WTC11 (cell line): Measurements from ENCODE around the gene HBM. TPM values are rescaled to one million over a fixed set of nuclear protein-coding genes. Genes with fewer than 3 reads are reported as not detected.
"Not testable (repeated sequence)": the region's sequence is repeated elsewhere in the genome, so short reads cannot be mapped to it uniquely, and the experiment has no call there.

Experiments
- ATAC-seq: fragments of 200-7000 bp; cut with Tn5 transposase; 2 replicates; pipeline ENCODE4 v1.10.0; 2021; ENCODE audit warnings: mild to moderate bottlenecking, moderate library complexity
- CTCF ChIA-PET: fragments of 300-600 bp; sonication (Branson Sonifier 250); formaldehyde crosslinking; loops from one replicate; lab custom pipeline; 2021; ENCODE audit warnings: antibody characterized with exemption; lab: Charles Lee
- POLR2A ChIA-PET: fragments of 350-600 bp; sonication (Branson Sonifier 250); formaldehyde crosslinking; loops from one replicate; lab custom pipeline; 2021; ENCODE audit warnings: antibody characterized with exemption; lab: Charles Lee
- DNase-seq: peaks from one replicate; pipeline ENCODE4 v3.0.0; 2021; ENCODE audit warnings: low spot score
- H3K27ac Mint-ChIP-seq: 2 replicates; pipeline ENCODE4 v1.8.0; 2021; ENCODE audit warnings: mixed read lengths
- H3K27me3 Mint-ChIP-seq: 2 replicates; pipeline ENCODE4 v1.8.0; 2021; ENCODE audit warnings: low read depth, mild to moderate bottlenecking, moderate library complexity, mixed read lengths
- H3K36me3 Mint-ChIP-seq: 2 replicates; pipeline ENCODE4 v1.8.0; 2021; ENCODE audit warnings: mixed read lengths
- H3K4me1 Mint-ChIP-seq: 2 replicates; pipeline ENCODE4 v1.8.0; 2022; ENCODE audit warnings: mixed read lengths
- H3K4me3 Mint-ChIP-seq: 2 replicates; pipeline ENCODE4 v1.8.0; 2021; ENCODE audit warnings: mild to moderate bottlenecking, moderate library complexity, mixed read lengths
- H3K9me3 Mint-ChIP-seq: 2 replicates; pipeline ENCODE4 v1.8.0; 2021; ENCODE audit warnings: mixed read lengths
- ARID4B ChIP-seq: sonication (generic); formaldehyde crosslinking; IDR thresholded peaks from 2 replicates; pipeline ENCODE4 v1.8.0; 2023; ENCODE audit warnings: missing genetic modification reagents, mild to moderate bottlenecking, borderline replicate concordance
- GRHL2 ChIP-seq: fragments of 250-450 bp; sonication (Bioruptor Pico); IDR thresholded peaks from 2 replicates; pipeline ENCODE4 v1.8.0; 2022; ENCODE audit warnings: mild to moderate bottlenecking, moderate library complexity; ENCODE audit not compliant: insufficient replicate concordance, severe bottlenecking
- JAZF1 ChIP-seq: fragments of 250-450 bp; sonication (Bioruptor Pico); IDR thresholded peaks from 2 replicates; pipeline ENCODE4 v1.9.0; 2021; ENCODE audit warnings: moderate library complexity, mild to moderate bottlenecking, inconsistent platforms
- MAX ChIP-seq: sonication (generic); formaldehyde crosslinking; IDR thresholded peaks from 2 replicates; pipeline ENCODE4 v1.8.0; 2022; ENCODE audit warnings: mild to moderate bottlenecking, missing genetic modification reagents
- NR2C2 ChIP-seq: sonication (generic); formaldehyde crosslinking; IDR thresholded peaks from 2 replicates; pipeline ENCODE4 v1.8.0; 2022; ENCODE audit warnings: mild to moderate bottlenecking, missing genetic modification reagents
- SMAD4 ChIP-seq: sonication (generic); formaldehyde crosslinking; IDR thresholded peaks from 2 replicates; pipeline ENCODE4 v1.8.0; 2022; ENCODE audit warnings: mild to moderate bottlenecking, missing genetic modification reagents
- ZNF121 ChIP-seq: sonication (generic); formaldehyde crosslinking; IDR thresholded peaks from 2 replicates; pipeline ENCODE4 v1.8.0; 2023; ENCODE audit warnings: missing genetic modification reagents
- ZNF138 ChIP-seq: sonication (generic); formaldehyde crosslinking; conservative IDR thresholded peaks from 2 replicates; pipeline ENCODE4 v1.8.1; 2022; ENCODE audit warnings: mild to moderate bottlenecking, moderate library complexity, missing genetic modification reagents
- ZNF671 ChIP-seq: fragments of 250-450 bp; sonication (Bioruptor Pico); IDR thresholded peaks from 2 replicates; pipeline ENCODE4 v1.8.0; 2021; ENCODE audit warnings: mild to moderate bottlenecking
- total RNA-seq: library from RNA; stranded (reverse); gene quantifications from 3 replicates; pipeline ENCODE4 v1.2.3, GENCODE V29; 2021

HBM gene
- total RNA-seq, 1 experiment from 2014 or later, result not detected

- H3K9me3 Mint-ChIP-seq, result no peaks in the 10 kb centered on the region
- POLR2A ChIA-PET, result no interaction called here
- no peak overlapping the region for H3K4me3 Mint-ChIP-seq
- TF ChIP-seq MAX (CRISPR knock-in tag), result no peak
- no peak for TF ChIP-seq GRHL2 (CRISPR knock-in tag)
- TF ChIP-seq SMAD4 (CRISPR knock-in tag), result no peak
- no peak for TF ChIP-seq ARID4B (CRISPR knock-in tag)
- TF ChIP-seq NR2C2 (CRISPR knock-in tag), result no peak
- no peak for TF ChIP-seq ZNF138
- no peak for TF ChIP-seq ZNF121 (CRISPR knock-in tag)
- TF ChIP-seq ZNF671, result no peak
- TF ChIP-seq JAZF1 (CRISPR knock-in tag), result no peak
- TF ChIP-seq, all 79 proteins: peak for 0
- H3K27ac Mint-ChIP-seq, result no peak overlapping the region
- no peak for DNase-seq
- H3K27me3 Mint-ChIP-seq, result peaks cover 71% of the 10 kb centered on the region
- CTCF ChIA-PET, result no interaction called here
- H3K4me1 Mint-ChIP-seq, result peaks cover 9% of the 10 kb centered on the region
- no peaks in the 10 kb centered on the region for H3K36me3 Mint-ChIP-seq
- no peak for ATAC-seq
Measured at GRCh38 chr16:162271-162991, 3.3 kb upstream of the HBM start.

GRCh38 chr16:163139-163538 lies 2.6 kb upstream of the HBM start:
- H3K4me3 Mint-ChIP-seq, DNase-seq, CTCF ChIA-PET: not testable (repeated sequence)

GRCh38 chr16:163696-164095 lies 2.1 kb upstream of the HBM start:
- H3K36me3 Mint-ChIP-seq, H3K4me1 Mint-ChIP-seq, H3K27ac Mint-ChIP-seq, POLR2A ChIA-PET, DNase-seq, H3K9me3 Mint-ChIP-seq, CTCF ChIA-PET: not testable (repeated sequence)
- peak; percentile 12; the same call in 1 of the 2 replicates for ATAC-seq
- Mint-ChIP-seq H3K27me3 (peaks cover 73% of the 10 kb centered on the region), H3K4me3 (peak overlapping the region; percentile 41; the same call in 1 of the 2 replicates)

More at GRCh38 chr16:163139-163538, 2.6 kb upstream of the HBM start:
- H3K27ac Mint-ChIP-seq, H3K4me1 Mint-ChIP-seq, ATAC-seq, H3K36me3 Mint-ChIP-seq, POLR2A ChIA-PET, H3K9me3 Mint-ChIP-seq: not testable (repeated sequence)
- H3K27me3 Mint-ChIP-seq, result peaks cover 71% of the 10 kb centered on the region

GRCh38 chr16:164134-164823 lies 1.5 kb upstream of the HBM start:
- H3K27me3 Mint-ChIP-seq, result peaks cover 75% of the 10 kb centered on the region
- CTCF ChIA-PET, result interaction anchor here (0.5 to 1.4 kb wide), 3 partner anchors 16 to 189 kb away, joined by 3 to 5 read pairs (median 4); partner anchors contain the start of genes AXIN1 and HBQ1
- H3K4me3 Mint-ChIP-seq, H3K27ac Mint-ChIP-seq, POLR2A ChIA-PET, DNase-seq, H3K36me3 Mint-ChIP-seq, H3K9me3 Mint-ChIP-seq, H3K4me1 Mint-ChIP-seq: not testable (repeated sequence)
- peak; percentile 19 for ATAC-seq
